22Rv1 (cell line): ENCODE results near the gene BEGAIN.

Source experiments
- H3K27ac ChIP-seq: fragments of 450-650 bp; 2 replicates; pipeline ENCODE4 v1.5.1; 2017
- ZFX ChIP-seq: fragments of 450-650 bp; IDR thresholded peaks from 2 replicates; pipeline ENCODE4 v1.6.1; 2017; ENCODE audit warnings: antibody characterized with exemption, borderline replicate concordance
- TF ChIP-seq, protein P1 (sequence below): fragments of 450-650 bp; IDR thresholded peaks from 2 replicates; pipeline ENCODE4 v1.5.1; 2017; ENCODE audit warnings: mild to moderate bottlenecking

The BEGAIN gene

DNA sequence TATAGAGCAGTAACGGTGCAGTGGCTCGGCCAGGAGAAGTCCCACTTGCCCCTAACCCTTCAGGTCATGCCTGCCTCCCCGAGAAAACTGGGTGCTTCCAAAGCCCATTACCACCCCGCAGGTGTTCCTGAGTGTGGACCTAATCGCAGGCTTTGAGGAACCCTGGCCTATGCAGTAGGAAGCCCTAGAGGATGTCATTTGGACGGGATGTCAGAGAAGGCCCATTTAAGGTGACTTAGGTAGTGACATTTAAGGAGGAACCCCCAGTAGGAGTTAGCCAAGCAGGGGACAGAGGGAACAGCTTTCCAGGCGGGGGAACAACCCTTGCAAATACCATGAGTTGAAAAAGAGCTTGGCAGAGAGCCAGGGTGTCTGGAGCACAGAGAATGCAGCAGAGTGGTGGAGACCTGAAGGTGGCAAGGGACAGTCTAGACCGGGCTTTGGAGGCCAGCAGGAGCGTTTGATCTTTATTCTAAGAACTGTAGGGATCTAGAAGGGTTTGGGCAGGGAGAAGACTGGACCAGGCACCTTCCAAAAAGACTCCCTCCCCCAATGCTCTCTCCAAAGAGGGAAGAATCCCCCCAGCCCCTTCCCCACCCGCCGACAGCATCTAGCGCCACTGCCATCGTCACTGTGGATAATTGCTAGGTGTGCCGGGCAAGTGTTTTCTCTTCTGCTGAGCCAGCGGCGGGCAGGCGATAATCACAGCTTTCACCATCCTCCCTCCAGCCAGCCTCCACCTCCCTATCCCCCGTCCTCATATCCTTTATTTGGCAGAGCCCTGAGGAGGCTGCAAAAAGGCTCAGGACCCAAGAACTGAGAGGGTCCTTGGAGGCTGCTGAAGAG, 33.3 kb upstream of the BEGAIN start:
- H3K27ac ChIP-seq: no peak overlapping the region
- TF ChIP-seq ZFX: no peak
- TF ChIP-seq, protein P1, sequence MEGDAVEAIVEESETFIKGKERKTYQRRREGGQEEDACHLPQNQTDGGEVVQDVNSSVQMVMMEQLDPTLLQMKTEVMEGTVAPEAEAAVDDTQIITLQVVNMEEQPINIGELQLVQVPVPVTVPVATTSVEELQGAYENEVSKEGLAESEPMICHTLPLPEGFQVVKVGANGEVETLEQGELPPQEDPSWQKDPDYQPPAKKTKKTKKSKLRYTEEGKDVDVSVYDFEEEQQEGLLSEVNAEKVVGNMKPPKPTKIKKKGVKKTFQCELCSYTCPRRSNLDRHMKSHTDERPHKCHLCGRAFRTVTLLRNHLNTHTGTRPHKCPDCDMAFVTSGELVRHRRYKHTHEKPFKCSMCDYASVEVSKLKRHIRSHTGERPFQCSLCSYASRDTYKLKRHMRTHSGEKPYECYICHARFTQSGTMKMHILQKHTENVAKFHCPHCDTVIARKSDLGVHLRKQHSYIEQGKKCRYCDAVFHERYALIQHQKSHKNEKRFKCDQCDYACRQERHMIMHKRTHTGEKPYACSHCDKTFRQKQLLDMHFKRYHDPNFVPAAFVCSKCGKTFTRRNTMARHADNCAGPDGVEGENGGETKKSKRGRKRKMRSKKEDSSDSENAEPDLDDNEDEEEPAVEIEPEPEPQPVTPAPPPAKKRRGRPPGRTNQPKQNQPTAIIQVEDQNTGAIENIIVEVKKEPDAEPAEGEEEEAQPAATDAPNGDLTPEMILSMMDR: no peak

DNA sequence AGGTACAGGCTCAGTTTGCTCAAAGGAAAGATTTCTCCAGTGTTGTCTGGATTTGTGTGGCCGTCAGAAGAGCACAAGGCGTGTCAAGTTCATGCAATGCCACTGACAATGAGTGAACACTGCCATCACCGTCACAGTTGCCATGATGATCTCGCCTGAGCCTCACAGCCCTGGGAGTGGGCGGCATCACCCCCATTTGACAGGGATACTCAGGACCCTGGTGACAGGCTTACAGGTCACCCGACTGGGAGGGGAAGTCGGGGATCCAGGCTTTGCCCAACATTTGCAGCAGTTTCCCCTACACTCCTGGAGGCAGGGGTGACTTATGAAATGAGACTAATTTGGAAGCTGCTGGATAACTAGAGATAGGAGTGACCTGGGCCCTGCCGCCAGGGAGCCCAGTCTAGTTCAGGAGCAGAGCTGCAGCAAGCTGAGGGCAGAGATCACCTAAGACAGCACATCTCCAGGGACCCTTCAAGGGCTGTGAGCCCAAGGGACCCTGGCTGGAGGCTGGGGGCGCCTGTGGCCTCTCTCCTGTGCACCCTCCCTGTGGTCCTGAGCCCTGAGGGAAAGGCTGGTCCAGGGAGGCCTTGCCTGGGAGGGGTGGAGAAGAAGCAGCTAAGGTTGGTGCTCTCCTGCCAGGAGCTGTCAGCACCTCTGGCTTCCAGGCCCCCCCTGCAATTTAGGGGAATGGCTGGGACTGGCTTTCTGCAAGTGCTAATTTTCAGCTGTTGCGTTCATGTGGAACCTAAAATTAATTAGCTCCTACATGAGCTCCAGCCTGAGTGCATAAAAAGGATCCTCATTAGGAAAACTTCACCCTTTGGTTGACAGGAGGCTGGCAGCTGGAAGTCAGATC, 32.4 kb upstream of the BEGAIN start:
- TF ChIP-seq, protein P1: no peak
- no peak for TF ChIP-seq ZFX

DNA sequence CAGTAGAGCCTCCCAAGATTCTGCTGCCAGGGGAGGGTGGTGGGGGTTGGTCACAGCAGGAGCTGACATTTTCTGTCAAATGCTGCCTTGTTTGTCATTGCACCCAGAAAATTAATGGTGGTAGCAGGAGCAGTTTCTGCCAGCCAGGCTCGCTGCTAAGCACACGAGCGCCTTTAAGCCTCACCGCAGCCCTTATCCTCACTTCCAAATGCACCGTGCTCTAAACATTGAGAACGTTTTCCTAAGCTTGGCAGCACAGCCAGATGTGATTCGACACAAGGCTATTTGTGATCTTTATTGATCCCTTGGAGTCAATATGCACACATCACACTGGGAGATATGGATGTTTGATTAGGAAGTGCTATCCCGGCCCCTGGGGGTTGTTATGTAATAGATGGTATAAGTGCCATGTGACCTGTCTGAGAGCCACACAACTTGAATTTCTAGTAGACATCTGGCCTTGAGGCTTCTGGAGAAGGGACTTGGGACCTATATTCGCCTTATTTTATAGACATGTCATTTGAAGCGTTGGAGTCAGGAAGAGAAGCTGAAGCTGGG, 31.6 kb upstream of the BEGAIN start:
- no peak for TF ChIP-seq ZFX
- TF ChIP-seq, protein P1: no peak
- no peak overlapping the region for H3K27ac ChIP-seq

More for the DNA sequence above, 32.4 kb upstream of the BEGAIN start:
- H3K27ac ChIP-seq: no peak overlapping the region

DNA sequence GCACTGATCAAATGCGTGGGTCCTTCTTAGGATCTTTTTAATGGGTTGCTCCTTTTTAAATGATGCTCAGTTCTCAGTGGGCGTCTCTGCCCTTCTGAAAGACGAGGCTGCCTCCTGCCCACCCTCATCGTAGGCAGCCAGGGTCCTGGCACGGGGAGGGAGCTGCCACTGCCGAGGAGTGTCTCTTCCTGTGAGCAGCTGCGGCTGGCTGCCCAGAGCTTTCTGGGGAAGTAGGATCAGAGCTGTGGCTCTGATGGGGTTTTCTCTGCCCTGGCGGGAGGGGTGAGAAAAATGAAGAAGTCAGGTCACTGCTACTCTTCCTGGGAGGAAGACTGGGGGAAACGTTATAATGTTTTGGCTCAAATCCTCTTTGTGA, 31.1 kb upstream of the BEGAIN start:
- TF ChIP-seq ZFX: no peak
- TF ChIP-seq, protein P1: no peak
- no peak overlapping the region for H3K27ac ChIP-seq

DNA sequence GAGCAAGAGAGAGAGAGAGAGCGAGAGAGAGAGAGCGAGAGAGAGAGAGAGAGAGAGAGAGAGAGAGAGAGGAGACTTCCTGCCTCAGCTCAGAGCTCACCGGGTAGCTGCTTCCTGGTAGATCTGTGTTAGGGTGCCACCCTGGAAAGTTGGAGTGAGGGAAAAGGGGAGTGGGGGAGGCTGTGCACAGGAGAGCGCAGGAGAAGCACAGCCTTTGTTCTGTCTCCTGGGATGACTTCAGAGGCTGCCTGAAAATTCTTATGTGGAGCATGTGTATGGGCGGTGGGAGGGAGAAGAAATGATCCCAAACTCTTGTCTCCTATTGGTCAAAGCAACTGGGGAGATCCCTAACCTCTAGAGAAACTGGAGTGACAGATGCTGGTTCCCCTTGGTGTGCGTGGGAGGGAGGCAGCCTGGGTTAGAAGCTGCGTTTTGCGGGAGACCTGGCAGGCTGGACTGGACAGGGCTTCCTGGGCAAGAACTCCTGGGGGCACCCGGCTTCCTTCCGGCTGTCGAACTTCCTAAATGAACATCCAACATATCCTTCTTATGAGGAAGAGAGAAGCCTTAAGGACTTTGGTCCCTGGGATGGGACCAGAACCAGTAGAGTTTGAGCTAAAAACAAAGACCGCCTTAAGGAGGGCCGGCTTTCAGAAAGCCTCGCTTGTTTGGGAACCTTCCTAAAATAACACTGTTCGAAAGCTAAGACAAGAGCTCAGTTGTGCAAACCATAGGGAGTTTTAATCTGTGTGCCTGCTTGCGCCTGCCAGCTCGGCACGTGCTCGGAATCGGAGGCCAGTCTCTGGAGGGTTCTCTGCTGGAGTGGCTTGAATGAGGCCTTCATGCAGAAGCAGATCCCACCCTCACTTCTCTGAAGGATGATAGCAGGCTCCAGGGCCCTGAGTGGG, 30.4 kb upstream of the BEGAIN start:
- no peak overlapping the region for H3K27ac ChIP-seq
- TF ChIP-seq, protein P1: no peak
- no peak for TF ChIP-seq ZFX

DNA sequence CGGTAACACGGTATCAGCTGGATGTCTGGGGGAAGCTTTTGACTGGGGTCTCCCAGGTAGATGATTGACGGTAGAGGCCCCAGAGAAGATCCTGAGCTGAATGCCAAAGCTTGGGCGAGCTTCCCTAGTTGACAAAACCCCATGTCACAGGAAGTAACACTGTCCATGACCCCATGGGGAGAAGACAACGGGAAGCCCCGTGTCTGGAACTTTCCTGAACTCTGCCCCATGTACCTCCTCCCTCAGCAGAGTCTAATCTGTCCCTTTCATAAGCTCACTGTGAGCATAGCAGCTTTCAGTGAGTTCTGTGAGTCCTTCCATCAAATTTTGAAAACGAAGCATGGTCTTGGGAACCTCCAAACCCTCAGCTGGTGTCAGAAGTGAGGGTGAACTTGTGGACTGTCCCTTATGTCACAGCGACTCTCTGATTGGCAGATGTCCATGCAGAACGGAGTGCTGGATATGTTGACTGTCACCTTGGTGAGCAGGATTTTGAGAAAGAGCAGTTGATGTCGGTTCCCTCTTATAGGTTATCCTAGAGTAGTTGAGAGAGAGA, 29.7 kb upstream of the BEGAIN start:
- no peak for TF ChIP-seq ZFX
- TF ChIP-seq, protein P1: no peak
- no peak overlapping the region for H3K27ac ChIP-seq
